HL-60 (cell line): ENCODE measurements around the gene TM4SF4.

Experiments
- DNase-seq, 2 experiments: peaks; one replicate each; pipeline ENCODE4 v3.0.0-alpha.2; 2010 to 2020; ENCODE audit warnings: low read depth in 1 of 2, low spot score in 1 of 2
- H3K27ac ChIP-seq: fragments of 250-450 bp; sonication (Bioruptor Pico); replicated peaks from 2 replicates; pipeline ENCODE4 v1.5.1; 2020; ENCODE audit warnings: mild to moderate bottlenecking, moderate library complexity
- H3K27me3 ChIP-seq: fragments of 250-450 bp; sonication (Bioruptor Pico); 2 replicates; pipeline ENCODE4 v1.5.1; 2021; ENCODE audit warnings: mild to moderate bottlenecking, moderate library complexity; ENCODE audit not compliant: insufficient read depth, poor library complexity, severe bottlenecking
- H3K4me3 ChIP-seq: replicated peaks from 2 replicates; pipeline ENCODE4 v1.5.1; 2011; ENCODE audit warnings: mild to moderate bottlenecking, control low read depth, low read length; ENCODE audit not compliant: insufficient read depth
- CTCF ChIP-seq: IDR thresholded peaks from one replicate; pipeline ENCODE4 v1.5.1; 2011; ENCODE audit warnings: low read length, control low read depth, inconsistent platforms; ENCODE audit not compliant: insufficient read depth
- GABPA ChIP-seq: IDR thresholded peaks from 2 replicates; pipeline ENCODE4 v1.6.1; 2012; ENCODE audit warnings: low read depth
- POLR2AphosphoS5 ChIP-seq: IDR thresholded peaks from 2 replicates; pipeline ENCODE4 v1.6.1; 2012; ENCODE audit warnings: low read depth
- SPI1 ChIP-seq: IDR thresholded peaks from 2 replicates; pipeline ENCODE4 v1.6.1; 2012; ENCODE audit warnings: low read depth, mild to moderate bottlenecking, borderline replicate concordance
- TF ChIP-seq, protein P1 (sequence below): IDR thresholded peaks from 2 replicates; pipeline ENCODE4 v1.6.1; 2012; ENCODE audit warnings: low read depth; ENCODE audit not compliant: insufficient replicate concordance

The TM4SF4 gene

DNA sequence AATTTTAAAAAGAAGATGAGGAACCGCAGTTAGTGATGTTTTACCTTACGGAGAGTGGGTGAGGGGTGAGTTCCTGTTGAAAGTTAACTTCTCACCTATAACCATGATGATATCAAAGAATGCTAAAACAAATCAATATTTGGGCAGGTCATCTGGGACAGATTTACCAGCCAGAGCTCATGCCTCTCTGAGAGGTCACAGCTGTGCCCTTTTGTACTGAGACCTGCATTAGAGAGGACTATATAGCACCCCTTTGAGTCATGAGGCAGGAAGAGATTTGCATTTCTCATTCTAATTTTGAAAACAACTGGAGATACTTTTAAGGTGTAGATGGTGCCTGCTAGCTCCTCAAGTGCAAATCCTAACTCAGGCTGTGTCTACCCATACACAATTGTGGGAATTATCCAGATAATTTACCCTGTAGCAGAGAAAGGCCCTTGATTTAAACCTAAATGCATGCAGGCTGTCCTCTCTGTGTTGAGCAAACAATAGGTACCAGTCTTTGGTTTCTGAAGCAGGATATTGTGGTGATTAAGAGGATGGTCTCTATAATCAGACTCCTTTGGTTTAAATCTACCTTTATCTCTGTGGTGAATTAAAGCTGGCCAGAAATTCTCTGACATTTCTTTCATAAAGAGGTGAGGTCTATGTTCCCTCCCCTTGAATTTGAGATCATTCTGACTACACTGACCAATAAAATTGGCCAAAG lies 5.8 kb upstream of the TM4SF4 start:
- TF ChIP-seq, protein P1, sequence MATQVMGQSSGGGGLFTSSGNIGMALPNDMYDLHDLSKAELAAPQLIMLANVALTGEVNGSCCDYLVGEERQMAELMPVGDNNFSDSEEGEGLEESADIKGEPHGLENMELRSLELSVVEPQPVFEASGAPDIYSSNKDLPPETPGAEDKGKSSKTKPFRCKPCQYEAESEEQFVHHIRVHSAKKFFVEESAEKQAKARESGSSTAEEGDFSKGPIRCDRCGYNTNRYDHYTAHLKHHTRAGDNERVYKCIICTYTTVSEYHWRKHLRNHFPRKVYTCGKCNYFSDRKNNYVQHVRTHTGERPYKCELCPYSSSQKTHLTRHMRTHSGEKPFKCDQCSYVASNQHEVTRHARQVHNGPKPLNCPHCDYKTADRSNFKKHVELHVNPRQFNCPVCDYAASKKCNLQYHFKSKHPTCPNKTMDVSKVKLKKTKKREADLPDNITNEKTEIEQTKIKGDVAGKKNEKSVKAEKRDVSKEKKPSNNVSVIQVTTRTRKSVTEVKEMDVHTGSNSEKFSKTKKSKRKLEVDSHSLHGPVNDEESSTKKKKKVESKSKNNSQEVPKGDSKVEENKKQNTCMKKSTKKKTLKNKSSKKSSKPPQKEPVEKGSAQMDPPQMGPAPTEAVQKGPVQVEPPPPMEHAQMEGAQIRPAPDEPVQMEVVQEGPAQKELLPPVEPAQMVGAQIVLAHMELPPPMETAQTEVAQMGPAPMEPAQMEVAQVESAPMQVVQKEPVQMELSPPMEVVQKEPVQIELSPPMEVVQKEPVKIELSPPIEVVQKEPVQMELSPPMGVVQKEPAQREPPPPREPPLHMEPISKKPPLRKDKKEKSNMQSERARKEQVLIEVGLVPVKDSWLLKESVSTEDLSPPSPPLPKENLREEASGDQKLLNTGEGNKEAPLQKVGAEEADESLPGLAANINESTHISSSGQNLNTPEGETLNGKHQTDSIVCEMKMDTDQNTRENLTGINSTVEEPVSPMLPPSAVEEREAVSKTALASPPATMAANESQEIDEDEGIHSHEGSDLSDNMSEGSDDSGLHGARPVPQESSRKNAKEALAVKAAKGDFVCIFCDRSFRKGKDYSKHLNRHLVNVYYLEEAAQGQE = no peak
- TF ChIP-seq GABPA (no peak), POLR2AphosphoS5 (no peak), SPI1 (no peak), CTCF (no peak)
- H3K27me3 ChIP-seq = no peaks in the 10 kb centered on the region
- no peak overlapping the region for H3K27ac ChIP-seq
- DNase-seq = no peak
- H3K4me3 ChIP-seq = no peak overlapping the region

DNA sequence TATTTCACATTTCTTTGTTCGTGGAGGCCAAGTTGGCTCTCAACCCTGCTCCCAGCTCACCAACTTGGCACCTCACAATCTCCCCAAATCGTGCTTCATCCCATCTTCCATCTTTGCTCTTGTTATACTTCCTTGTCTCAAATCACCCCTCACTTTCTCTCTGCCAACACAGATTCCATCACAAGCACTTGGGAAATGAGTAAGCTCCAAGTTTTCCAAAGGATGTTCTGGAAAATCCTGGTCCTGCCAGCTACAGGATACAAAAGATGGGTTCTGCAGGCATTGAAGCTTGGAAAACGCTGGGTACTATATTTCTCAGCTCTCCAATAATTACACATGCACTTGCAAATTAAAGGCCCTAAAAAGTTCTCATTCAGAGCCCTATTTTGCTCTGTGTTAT lies 4.1 kb upstream of the TM4SF4 start:
- H3K27ac ChIP-seq = no peak overlapping the region
- TF ChIP-seq SPI1 = no peak
- TF ChIP-seq, protein P1 = no peak
- no peak for TF ChIP-seq POLR2AphosphoS5
- TF ChIP-seq GABPA = no peak
- TF ChIP-seq CTCF = no peak

GRCh38 chr3:149472030-149472797 lies 2.3 kb upstream of the TM4SF4 start:
- no peaks in the 10 kb centered on the region for H3K27me3 ChIP-seq
- TF ChIP-seq GABPA (no peak), POLR2AphosphoS5 (no peak), SPI1 (no peak)
- TF ChIP-seq, protein P1 = no peak
- no peak for DNase-seq
- no peak overlapping the region for H3K27ac ChIP-seq
- H3K4me3 ChIP-seq = no peak overlapping the region

More for the DNA sequence above, 4.1 kb upstream of the TM4SF4 start:
- H3K4me3 ChIP-seq = no peak overlapping the region
- DNase-seq = no peak
- no peaks in the 10 kb centered on the region for H3K27me3 ChIP-seq
